HepG2 (cell line): Measurements from ENCODE around the gene ELMOD3. TPM values are rescaled to one million over a fixed set of nuclear protein-coding genes. Genes with fewer than 3 reads are reported as not detected.

Experiments used
- ATAC-seq: fragments of 200-7000 bp; cut with Tn5 transposase; 3 replicates; pipeline ENCODE4 v1.9.1; 2020; ENCODE audit warnings: mild to moderate bottlenecking, moderate library complexity
- BruUV-seq: library from RNA; stranded (reverse); fragments of 400-500 nt; replicated peaks from 2 replicates; lab custom pipeline; 2021; lab: Mats Ljungman, UMichigan
- CTCF ChIA-PET: fragments of 300-600 bp; formaldehyde crosslinking; extraction: SDS; loops from one replicate; lab custom pipeline; 2021; ENCODE audit warnings: low total read pairs, inconsistent platforms, low intra/inter-chr PET ratio; lab: Yijun Ruan, JAX
- POLR2A ChIA-PET: fragments of 350-600 bp; sonication (Branson Sonifier 250); formaldehyde crosslinking; loops from one replicate; lab custom pipeline; 2020; ENCODE audit warnings: antibody characterized with exemption, inconsistent platforms; lab: Yijun Ruan, JAX
- DNase-seq: peaks from one replicate; pipeline ENCODE4 v3.0.0-alpha.2; 2015; ENCODE audit warnings: low spot score
- FAIRE-seq: peaks from 3 replicates; lab custom pipeline; 2011; peaks lifted over from hg19 to GRCh38; lab: Jason Lieb, UNC
- H2AFZ ChIP-seq: one replicate; pipeline ENCODE4 v1.6.1; 2011; ENCODE audit warnings: low read length, inconsistent platforms
- H3K27ac ChIP-seq: fragments of 300-600 bp; 3 replicates; pipeline ENCODE4 v1.8.0; 2011; ENCODE audit warnings: mixed run types, mild to moderate bottlenecking, mixed read lengths, low read length, inconsistent platforms; ENCODE audit not compliant: insufficient read depth; ENCODE audit errors: extremely low read length
- H3K27me3 ChIP-seq, 2 experiments: fragments of 200-600 bp in 1 of 2; 2 replicates in 1 of 2; 3 replicates in 1 of 2; pipeline versions ENCODE4 v1.6.0 to v1.8.0; 2011; ENCODE audit warnings: low read length in 2 of 2, mild to moderate bottlenecking in 2 of 2, moderate library complexity in 2 of 2, inconsistent platforms in 1 of 2; ENCODE audit not compliant: insufficient read depth in 2 of 2, control insufficient read depth in 1 of 2
- H3K36me3 ChIP-seq, 2 experiments: fragments of 200-600 bp in 1 of 2; replicated peaks in 1 of 2; 2 replicates in 1 of 2; 3 replicates in 1 of 2; pipeline versions ENCODE4 v1.5.1 to v1.8.0; 2011; ENCODE audit warnings: low read length in 2 of 2, inconsistent platforms in 1 of 2; ENCODE audit not compliant: insufficient read depth in 2 of 2, control insufficient read depth in 1 of 2
- H3K4me1 ChIP-seq: 2 replicates; pipeline ENCODE4 v1.5.1; 2012; ENCODE audit warnings: low read length, inconsistent platforms; ENCODE audit not compliant: insufficient read depth
- H3K4me2 ChIP-seq: 2 replicates; pipeline ENCODE4 v1.6.0; 2011; ENCODE audit warnings: low read depth, low read length, inconsistent platforms
- H3K4me3 ChIP-seq, 3 experiments: fragments of 200-600 bp in 1 of 3; sonication (generic), shearing (Covaris generic) in 1 of 3; replicated peaks in 1 of 3; 2 replicates each; pipeline ENCODE4 v1.5.1; 2011 to 2016; ENCODE audit warnings: low read length in 3 of 3, inconsistent platforms in 2 of 3, low read depth in 2 of 3, mild to moderate bottlenecking in 2 of 3, control low read depth in 1 of 3, mixed read lengths in 1 of 3; ENCODE audit not compliant: insufficient read depth in 1 of 3
- H3K79me2 ChIP-seq: one replicate; pipeline ENCODE4 v1.6.1; 2011; ENCODE audit warnings: low read length, inconsistent platforms; ENCODE audit not compliant: insufficient read depth
- H3K9ac ChIP-seq: 2 replicates; pipeline ENCODE4 v1.6.0; 2011; ENCODE audit warnings: mild to moderate bottlenecking, low read depth, low read length, inconsistent platforms; ENCODE audit not compliant: insufficient read depth
- H3K9me3 ChIP-seq: 2 replicates; pipeline ENCODE4 v1.5.1; 2012; ENCODE audit warnings: mild to moderate bottlenecking, low read length
- H4K20me1 ChIP-seq: 2 replicates; pipeline ENCODE4 v1.6.0; 2011; ENCODE audit warnings: inconsistent platforms, mild to moderate bottlenecking, low read length, moderate library complexity; ENCODE audit not compliant: insufficient read depth
- ATF3 ChIP-seq: sonication (generic); formaldehyde crosslinking; IDR thresholded peaks from 2 replicates; pipeline ENCODE4 v1.4.0; 2020; ENCODE audit warnings: missing genetic modification reagents
- BATF2 ChIP-seq: sonication (generic); formaldehyde crosslinking; IDR thresholded peaks from 2 replicates; pipeline ENCODE4 v1.8.0; 2022; ENCODE audit warnings: mild to moderate bottlenecking, missing genetic modification reagents, moderate library complexity
- BRF2 ChIP-seq: sonication (generic); formaldehyde crosslinking; IDR thresholded peaks from 2 replicates; pipeline ENCODE4 v1.8.1; 2022; ENCODE audit warnings: mild to moderate bottlenecking, missing genetic modification reagents
- CREB3 ChIP-seq: sonication (generic); formaldehyde crosslinking; IDR thresholded peaks from 2 replicates; pipeline ENCODE4 v1.5.0; 2020; ENCODE audit warnings: missing genetic modification reagents
- ELK4 ChIP-seq: sonication (generic); formaldehyde crosslinking; IDR thresholded peaks from 2 replicates; pipeline ENCODE4 v1.9.0; 2021; ENCODE audit warnings: missing genetic modification reagents, borderline replicate concordance
- SP140L ChIP-seq: sonication (generic); formaldehyde crosslinking; IDR thresholded peaks from 2 replicates; pipeline ENCODE4 v1.4.0; 2020; ENCODE audit warnings: missing genetic modification reagents, borderline replicate concordance
- ZC3H4 ChIP-seq: sonication (generic); formaldehyde crosslinking; IDR thresholded peaks from 2 replicates; pipeline ENCODE4 v1.4.0; 2020; ENCODE audit warnings: missing genetic modification reagents, borderline replicate concordance
- ZNF12 ChIP-seq: sonication (generic); formaldehyde crosslinking; IDR thresholded peaks from 2 replicates; pipeline ENCODE4 v1.5.0; 2020; ENCODE audit warnings: missing genetic modification reagents
- ZNF432 ChIP-seq: sonication (generic); formaldehyde crosslinking; IDR thresholded peaks from 2 replicates; pipeline ENCODE4 v1.5.0; 2020; ENCODE audit warnings: missing genetic modification reagents, mild to moderate bottlenecking, borderline replicate concordance
- ZNF441 ChIP-seq: sonication (generic); formaldehyde crosslinking; IDR thresholded peaks from 2 replicates; pipeline ENCODE4 v1.7.0; 2021; ENCODE audit warnings: missing genetic modification reagents, borderline replicate concordance
- ZNF468 ChIP-seq: sonication (generic); formaldehyde crosslinking; IDR thresholded peaks from 2 replicates; pipeline ENCODE4 v1.8.0; 2022; ENCODE audit warnings: mild to moderate bottlenecking, moderate library complexity, missing genetic modification reagents
- ZNF768 ChIP-seq: sonication (generic); formaldehyde crosslinking; IDR thresholded peaks from 2 replicates; pipeline ENCODE4 v1.4.0; 2020; ENCODE audit warnings: missing genetic modification reagents
- ZNF780A ChIP-seq: sonication (generic); formaldehyde crosslinking; IDR thresholded peaks from 2 replicates; pipeline ENCODE4 v1.8.0; 2022; ENCODE audit warnings: mild to moderate bottlenecking, missing genetic modification reagents, moderate library complexity
- WGBS: methylation state at CpG from one replicate; pipeline ENCODE4 v1.1.6; 2017; ENCODE audit warnings: low lambda C conversion rate; 5-methylcytosine and 5-hydroxymethylcytosine counted together
- in situ Hi-C: cut with HindIII; loops from 2 replicates; pipeline ENCODE4 v1.10.0; 2017; ENCODE audit warnings: low pct_unique_long_range_greater_than_20kb; ENCODE audit not compliant: extremely low pct_ligation_motif_present
- intact Hi-C: fragments of 100-400 bp; cut with micrococcal nuclease; formaldehyde crosslinking; loops from one replicate; pipeline ENCODE4 v1.10.0; 2022; ENCODE audit not compliant: unreplicated experiment
- polyA plus RNA-seq, 8 experiments: library from polyadenylated mRNA; depleted of rRNA in 3 of 8; stranded (reverse) in 7 of 8; unstranded in 1 of 8; fragments of >200 nt; fragmentation: Illumina TruSeq in 4 of 8; extraction: Trizol in 4 of 8; gene quantifications; 2 replicates each; pipeline versions ENCODE4 v1.2.1 to v1.2.3, GENCODE V29; 2011 to 2016; ENCODE audit warnings: low read depth in 4 of 8, missing spikeins in 1 of 8, mixed read lengths in 1 of 8; ENCODE audit not compliant: insufficient read depth in 1 of 8
- total RNA-seq, 5 experiments: library from RNA; depleted of rRNA; stranded (reverse); fragments of >200 nt; fragmentation: Illumina TruSeq; extraction: Trizol; gene quantifications; 2 replicates each; pipeline ENCODE4 v1.2.3, GENCODE V29; 2016; ENCODE audit warnings: low read depth in 1 of 5

Gene ELMOD3
- total and polyA plus RNA-seq, 2 of the 13 experiments (the other 11 are each of a cell fraction or from before 2014, with no cell fraction given): 13.3 to 19.5 TPM

DNA sequence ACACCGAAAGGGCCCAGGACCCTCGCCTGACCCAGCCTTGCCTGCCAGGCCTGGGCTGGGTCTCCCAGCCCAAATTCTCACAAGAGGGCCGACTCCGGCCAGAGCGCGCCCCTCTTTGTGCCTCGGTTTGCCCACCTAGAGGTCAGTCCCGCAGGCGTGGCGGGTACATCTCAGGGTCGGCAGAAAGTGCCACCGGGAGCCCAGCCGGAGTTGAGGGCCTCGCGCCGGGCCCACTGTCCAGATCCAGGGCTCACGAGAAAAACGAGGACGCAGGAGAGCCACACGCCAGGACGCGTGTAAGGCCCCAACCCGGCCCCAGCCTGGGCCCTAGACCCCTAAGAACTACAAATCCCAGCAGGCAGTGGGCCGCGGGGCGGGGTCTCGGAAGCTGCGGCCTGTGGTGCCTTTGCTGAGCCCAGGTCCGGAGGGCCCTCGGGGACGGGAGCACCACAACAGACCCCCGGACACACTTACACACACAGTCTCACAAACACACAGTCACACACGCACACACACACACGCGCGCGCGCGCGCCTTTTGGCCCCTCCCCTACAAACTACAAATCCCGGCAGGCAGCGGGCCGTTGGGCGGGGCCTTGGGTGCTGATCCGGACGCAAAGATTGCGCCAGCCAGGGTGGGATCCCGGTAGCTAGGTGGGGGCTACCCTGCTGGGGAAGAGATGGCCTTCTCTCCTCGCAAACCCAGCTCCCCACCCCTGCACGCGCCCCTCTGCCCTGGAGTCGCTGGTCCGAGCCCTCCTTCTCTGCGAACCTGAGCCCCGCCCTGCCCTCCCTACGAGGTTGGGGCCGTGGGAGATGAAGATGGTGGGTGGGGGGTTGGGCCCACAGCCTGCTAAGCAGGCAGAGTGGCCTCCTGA, 63.8 kb downstream of the ELMOD3 start, which contains the start of gene SH2D6 (continued):
- TF ChIP-seq ZNF441 (CRISPR knock-in tag) (peak; percentile 70; the same call in 1 of the 2 replicates), ATF3 (CRISPR knock-in tag) (peak; percentile 60; the same call in 1 of the 2 replicates), ZNF12 (CRISPR knock-in tag) (no peak), ZNF768 (CRISPR knock-in tag) (peak; percentile 76), ZNF468 (no peak; the same call in 1 of the 2 replicates), BRF2 (peak; percentile 72; the same call in 1 of the 2 replicates)

DNA sequence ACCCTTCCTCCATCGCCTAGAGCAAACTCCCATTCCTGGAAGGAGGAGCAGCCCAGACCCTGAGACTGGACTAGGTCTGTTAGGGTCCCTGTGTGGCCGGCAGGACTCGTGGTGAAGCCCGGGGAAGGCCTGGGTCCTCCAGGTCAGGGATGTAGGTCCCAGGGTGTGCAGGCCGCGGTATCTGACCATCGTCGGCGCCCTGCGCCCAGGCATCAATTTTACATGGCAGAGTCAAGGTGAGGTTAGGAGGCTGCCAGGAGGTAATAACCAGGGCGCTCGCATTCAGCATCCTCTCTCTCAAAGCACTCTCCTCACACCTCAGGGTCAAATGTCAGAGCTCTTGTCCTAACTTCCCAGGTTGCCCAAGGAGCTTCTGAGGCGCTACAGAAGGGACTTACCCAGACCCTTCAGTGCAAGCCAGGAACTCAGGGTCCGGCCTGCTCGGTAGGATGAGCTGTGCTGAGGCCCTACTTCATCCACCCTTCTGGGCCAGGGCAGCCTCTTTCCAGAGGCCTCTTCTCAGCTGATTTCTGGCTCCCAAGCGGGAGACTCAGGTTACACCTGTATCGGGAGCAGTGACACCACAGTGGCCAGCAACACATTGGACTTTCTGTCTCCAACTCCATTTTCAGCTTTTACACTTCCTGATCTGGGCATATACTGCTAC, 64.6 kb downstream of the ELMOD3 start:
- WGBS: 3% methylated on average over 13 of the region's 17 CpGs
- H3K9ac ChIP-seq: peak overlapping the region; percentile 92
- H3K79me2 ChIP-seq: peaks cover 4% of the 10 kb centered on the region
- no peaks in the 10 kb centered on the region for H3K36me3 ChIP-seq
- BruUV-seq: TSS peak; percentile 89
- H4K20me1 ChIP-seq: no peaks in the 10 kb centered on the region
- H3K27me3 ChIP-seq: no peaks in the 10 kb centered on the region
- POLR2A ChIA-PET: interaction anchor here (0.7 to 5.7 kb wide), 40 partner anchors 8 to 687 kb away, joined by 3 to 363 read pairs (median 7); partner anchors contain the start of genes C2orf68, CAPG, ELMOD3 and GGCX
- peak overlapping the region; percentile 80 to 97 (median 91) for H3K4me3 ChIP-seq
- H3K4me1 ChIP-seq: peaks cover 74% of the 10 kb centered on the region
- DNase-seq (peak; percentile 74), FAIRE-seq (no peak), ATAC-seq (peak; percentile 42)
- H2AFZ ChIP-seq: no peak overlapping the region
- intact Hi-C loops (loop anchor here (1.0 kb wide), 1 partner anchor 94 kb away; no protein-coding TSS in a partner anchor), in situ Hi-C loops (no loop called here)
- no peaks in the 10 kb centered on the region for H3K9me3 ChIP-seq
- H3K27ac ChIP-seq: peak overlapping the region; percentile 83
- CTCF ChIA-PET: interaction anchor here (2.7 kb wide), 1 partner anchor 119 kb away, joined by 25 read pairs; the partner anchor contains the start of gene MAT2A
- peak overlapping the region; percentile 97 for H3K4me2 ChIP-seq
- TF ChIP-seq ELK4 (CRISPR knock-in tag) (no peak), ZNF432 (CRISPR knock-in tag) (no peak), ZC3H4 (CRISPR knock-in tag) (peak; percentile 71; the same call in 1 of the 2 replicates), CREB3 (no peak), BATF2 (CRISPR knock-in tag) (no peak), ZNF780A (no peak; the same call in 1 of the 2 replicates), SP140L (CRISPR knock-in tag) (no peak)
